Breast epithelium (tissue), 4 donors: ENCODE measurements around the gene S1PR3. TPM values are rescaled to one million over a fixed set of nuclear protein-coding genes. Genes with fewer than 3 reads are reported as not detected.
A peak's percentile ranks its signal among the peaks of the same experiment; 100 is the strongest.

Experiments used
- DNase-seq, 2 donors: peaks; one replicate each; pipeline ENCODE4 v3.0.0-alpha.2; 2019; ENCODE audit warnings: low spot score in 2 of 2
- H3K27ac ChIP-seq, 2 donors: fragments of 200-600 bp; sonication (generic) in 1 of 2; one replicate each; pipeline ENCODE4 v1.5.1; 2016 to 2019; ENCODE audit warnings: mild to moderate bottlenecking in 1 of 2
- H3K27me3 ChIP-seq, 2 donors: fragments of 200-600 bp; sonication (generic) in 1 of 2; one replicate each; pipeline versions ENCODE4 v1.5.1 to v1.6.0; 2017 to 2019; ENCODE audit warnings: control low read depth in 1 of 2, mild to moderate bottlenecking in 1 of 2
- H3K36me3 ChIP-seq: fragments of 200-600 bp; one replicate; pipeline ENCODE4 v1.5.1; 2019
- H3K4me1 ChIP-seq, 2 donors: fragments of 200-600 bp; sonication (generic); one replicate each; pipeline ENCODE4 v1.5.1; 2016 to 2019; ENCODE audit warnings: control low read depth in 1 of 2
- H3K4me3 ChIP-seq, 3 donors: fragments of 200-600 bp; sonication (generic); 1 replicate in 2 of 3; 2 replicates in 1 of 3; pipeline ENCODE4 v1.5.1; 2016 to 2019; ENCODE audit warnings: mild to moderate bottlenecking in 3 of 3, moderate library complexity in 2 of 3
- H3K9me3 ChIP-seq, 2 donors: fragments of 200-600 bp; sonication (generic) in 1 of 2; one replicate each; pipeline ENCODE4 v1.5.1; 2016 to 2019; ENCODE audit warnings: control low read depth in 1 of 2
- CTCF ChIP-seq, 3 donors: fragments of 450-650 bp; IDR thresholded peaks; one replicate each; pipeline ENCODE4 v1.5.1; 2016 to 2017; ENCODE audit warnings: antibody characterized with exemption in 3 of 3, mild to moderate bottlenecking in 3 of 3, moderate library complexity in 3 of 3
- POLR2A ChIP-seq: fragments of 450-650 bp; IDR thresholded peaks from one replicate; pipeline ENCODE4 v1.6.1; 2016; ENCODE audit warnings: antibody characterized with exemption, mild to moderate bottlenecking, moderate library complexity
- POLR2AphosphoS5 ChIP-seq, 3 donors: sonication (generic); formaldehyde crosslinking; IDR thresholded peaks; one replicate each; pipeline ENCODE4 v1.6.1; 2017; ENCODE audit warnings: antibody characterized with exemption in 3 of 3
- intact Hi-C: fragments of 100-400 bp; cut with DNase I; formaldehyde crosslinking; loops from one replicate; pipeline ENCODE4 v1.15.1; 2023; ENCODE audit warnings: low total_unique reads
- total RNA-seq, 3 donors: library from RNA; depleted of rRNA; stranded (reverse); fragments of >200 nt; gene quantifications; one replicate each; pipeline ENCODE4 v1.1.0, GENCODE V29; 2016

S1PR3 gene
- total RNA-seq, 3 donors from 2014 or later = 16.6 to 27.7 (median 18.7) TPM

- intact Hi-C loops = no loop called here
Observed at GRCh38 chr9:88969646-88970373, 21.5 kb upstream of the S1PR3 start.

GRCh38 chr9:88971131-88971960, 19.9 kb upstream of the S1PR3 start:
- Histone ChIP-seq H3K4me1 (no peaks in the 10 kb centered on the region), H3K27ac (no peak overlapping the region), H3K36me3 (no peaks in the 10 kb centered on the region), H3K27me3 (no peaks in the 10 kb centered on the region), H3K4me3 (no peak overlapping the region), H3K9me3 (peaks cover 0 to 4% of the 10 kb centered on the region in 2 donors)
- TF ChIP-seq POLR2A (no peak), CTCF (IDR thresholded peaks at IDR 0.05) (no peak), POLR2AphosphoS5 (IDR thresholded peaks at IDR 0.05) (no peak)
- DNase-seq = no peak
- intact Hi-C loops = no loop called here

More at GRCh38 chr9:88969646-88970373, 21.5 kb upstream of the S1PR3 start:
- no peak overlapping the region for H3K4me3 ChIP-seq
- H3K27me3 ChIP-seq = no peaks in the 10 kb centered on the region
- no peak for TF ChIP-seq POLR2A
- no peak for TF ChIP-seq POLR2AphosphoS5 (IDR thresholded peaks at IDR 0.05)
- TF ChIP-seq CTCF (IDR thresholded peaks at IDR 0.05) = no peak
- H3K27ac ChIP-seq = peak overlapping the region in 1 of 2 donors; percentile 32
- peaks cover 0 to 4% of the 10 kb centered on the region in 2 donors for H3K9me3 ChIP-seq
- no peaks in the 10 kb centered on the region for H3K36me3 ChIP-seq
- no peaks in the 10 kb centered on the region for H3K4me1 ChIP-seq
- DNase-seq = no peak

- no peak for DNase-seq
- no peaks in the 10 kb centered on the region for H3K27me3 ChIP-seq
- intact Hi-C loops = no loop called here
Observed at GRCh38 chr9:88972401-88972800, 18.9 kb upstream of the S1PR3 start.

GRCh38 chr9:88973281-88974045, 17.8 kb upstream of the S1PR3 start:
- Histone ChIP-seq H3K4me1 (no peaks in the 10 kb centered on the region), H3K36me3 (no peaks in the 10 kb centered on the region), H3K27me3 (no peaks in the 10 kb centered on the region), H3K27ac (no peak overlapping the region), H3K9me3 (peaks cover 0 to 4% of the 10 kb centered on the region in 2 donors), H3K4me3 (no peak overlapping the region)
- TF ChIP-seq POLR2AphosphoS5 (IDR thresholded peaks at IDR 0.05) (no peak), POLR2A (no peak), CTCF (IDR thresholded peaks at IDR 0.05) (no peak)
- DNase-seq = peak in 1 of 2 donors; percentile 2
- intact Hi-C loops = no loop called here

More at GRCh38 chr9:88972401-88972800, 18.9 kb upstream of the S1PR3 start:
- no peak overlapping the region for H3K27ac ChIP-seq
- H3K36me3 ChIP-seq = no peaks in the 10 kb centered on the region
- H3K9me3 ChIP-seq = peaks cover 0 to 4% of the 10 kb centered on the region in 2 donors
- TF ChIP-seq POLR2AphosphoS5 (IDR thresholded peaks at IDR 0.05) (no peak), POLR2A (no peak)
- no peak overlapping the region for H3K4me3 ChIP-seq
- no peaks in the 10 kb centered on the region for H3K4me1 ChIP-seq

GRCh38 chr9:88974641-88975040, 16.6 kb upstream of the S1PR3 start:
- Histone ChIP-seq H3K4me1 (no peaks in the 10 kb centered on the region), H3K36me3 (no peaks in the 10 kb centered on the region), H3K27me3 (no peaks in the 10 kb centered on the region), H3K27ac (no peak overlapping the region), H3K9me3 (peaks cover 0 to 4% of the 10 kb centered on the region in 2 donors), H3K4me3 (no peak overlapping the region)
- intact Hi-C loops = no loop called here
- DNase-seq = no peak
- TF ChIP-seq POLR2A (no peak), CTCF (IDR thresholded peaks at IDR 0.05) (no peak), POLR2AphosphoS5 (IDR thresholded peaks at IDR 0.05) (no peak)
